Measurements from ENCODE around the gene METRNL. TPM values are rescaled to one million over a fixed set of nuclear protein-coding genes. Genes with fewer than 3 reads are reported as not detected.

The METRNL gene
- total and polyA plus RNA-seq, 4 donors: 0.67 to 9.0 (median 8.6) TPM

DNA sequence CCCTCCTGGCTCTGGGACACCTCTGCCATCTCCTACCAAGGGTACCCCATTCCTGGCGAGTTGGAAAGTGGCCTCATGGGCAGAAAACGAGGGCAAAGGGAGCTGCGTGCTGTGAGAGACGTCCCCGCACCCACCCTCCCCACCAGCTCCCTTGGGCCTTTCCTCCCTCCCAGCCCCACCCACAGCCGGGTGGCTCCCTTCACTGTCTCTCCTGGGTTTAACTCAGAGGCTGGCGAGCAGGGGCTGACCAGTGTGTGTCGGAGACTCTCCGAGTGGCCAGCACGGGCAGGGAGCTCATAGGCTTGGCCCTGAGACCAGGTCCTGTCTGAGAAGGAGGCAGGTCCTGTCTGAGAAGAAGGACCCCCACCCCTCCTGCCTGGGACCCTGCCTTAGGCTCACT is 26.1 kb downstream of the METRNL start:
- TF ChIP-seq CTCF (IDR thresholded peaks at IDR 0.05; ENCODE audit: low read depth, low read length, missing input control): no peak
- TF ChIP-seq REST (IDR thresholded peaks at IDR 0.05): no peak
- TF ChIP-seq FOXA2 (IDR thresholded peaks at IDR 0.05): no peak
- TF ChIP-seq GABPA (IDR thresholded peaks at IDR 0.05 in 1 of 2, conservative IDR thresholded peaks at IDR 0.05 in 1 of 2): no peak
- no peak for TF ChIP-seq HNF4G (IDR thresholded peaks at IDR 0.05)
- no peak for TF ChIP-seq YY1 (IDR thresholded peaks at IDR 0.05)
- no peak for TF ChIP-seq RXRA (IDR thresholded peaks at IDR 0.05)
- TF ChIP-seq SP1 (IDR thresholded peaks at IDR 0.05): no peak
- TF ChIP-seq, protein P1, sequence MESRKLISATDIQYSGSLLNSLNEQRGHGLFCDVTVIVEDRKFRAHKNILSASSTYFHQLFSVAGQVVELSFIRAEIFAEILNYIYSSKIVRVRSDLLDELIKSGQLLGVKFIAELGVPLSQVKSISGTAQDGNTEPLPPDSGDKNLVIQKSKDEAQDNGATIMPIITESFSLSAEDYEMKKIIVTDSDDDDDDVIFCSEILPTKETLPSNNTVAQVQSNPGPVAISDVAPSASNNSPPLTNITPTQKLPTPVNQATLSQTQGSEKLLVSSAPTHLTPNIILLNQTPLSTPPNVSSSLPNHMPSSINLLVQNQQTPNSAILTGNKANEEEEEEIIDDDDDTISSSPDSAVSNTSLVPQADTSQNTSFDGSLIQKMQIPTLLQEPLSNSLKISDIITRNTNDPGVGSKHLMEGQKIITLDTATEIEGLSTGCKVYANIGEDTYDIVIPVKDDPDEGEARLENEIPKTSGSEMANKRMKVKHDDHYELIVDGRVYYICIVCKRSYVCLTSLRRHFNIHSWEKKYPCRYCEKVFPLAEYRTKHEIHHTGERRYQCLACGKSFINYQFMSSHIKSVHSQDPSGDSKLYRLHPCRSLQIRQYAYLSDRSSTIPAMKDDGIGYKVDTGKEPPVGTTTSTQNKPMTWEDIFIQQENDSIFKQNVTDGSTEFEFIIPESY (IDR thresholded peaks at IDR 0.05): no peak
- TF ChIP-seq TAF1 (conservative IDR thresholded peaks at IDR 0.05): no peak
- TF ChIP-seq FOXA1 (IDR thresholded peaks at IDR 0.05): no peak
- Histone ChIP-seq H3K27ac (ENCODE audit: low read depth in 1 of 2, low read length in 2 of 2) (no peak overlapping the region), H3K36me3 (ENCODE audit: control insufficient read depth in 4 of 4, insufficient read depth in 3 of 4, low read depth in 1 of 4, low read length in 3 of 4) (no peaks in the 10 kb centered on the region), H3K4me3 (ENCODE audit: low read depth in 1 of 3, low read length in 3 of 3) (no peak overlapping the region), H3K27me3 (ENCODE audit: control insufficient read depth in 4 of 4, insufficient read depth in 4 of 4, low read length in 3 of 4) (no peaks in the 10 kb centered on the region), H3K9me3 (ENCODE audit: control insufficient read depth in 4 of 4, low read length in 3 of 4) (no peaks in the 10 kb centered on the region), H3K9ac (ENCODE audit: low read depth in 1 of 2, low read length in 2 of 2) (no peak overlapping the region), H3K4me1 (ENCODE audit: control insufficient read depth in 4 of 4, insufficient read depth in 4 of 4, low read length in 3 of 4) (no peaks in the 10 kb centered on the region)
- DNase-seq (ENCODE audit: low spot score): no peak
- 63% methylated on average over 10 of the region's 10 CpGs for WGBS

DNA sequence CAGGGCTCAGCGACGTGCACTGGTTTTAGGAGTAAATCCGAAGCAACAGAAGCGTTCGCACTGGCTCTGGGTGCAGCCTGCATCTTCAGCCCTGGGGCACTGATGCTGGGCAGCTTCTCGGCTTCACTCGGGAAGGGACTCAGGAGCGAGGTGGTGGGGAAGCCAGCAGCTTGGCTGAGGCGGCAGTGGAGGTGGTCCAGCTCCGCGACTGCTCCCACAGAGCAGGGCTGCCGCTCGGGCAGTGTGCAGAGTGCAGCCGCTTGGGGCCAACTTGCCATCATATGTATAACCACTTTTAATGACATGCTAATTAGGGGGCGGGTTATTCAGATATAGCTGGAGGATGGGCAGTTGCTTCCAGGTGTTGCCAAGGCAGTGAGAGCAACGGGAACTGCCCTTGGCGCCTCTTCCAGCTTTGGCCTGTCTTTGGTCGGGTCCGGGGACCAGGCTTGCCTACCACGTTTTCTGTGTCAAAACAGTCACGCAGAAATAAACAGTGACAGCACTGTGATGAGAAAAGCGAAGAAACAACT is 26.7 kb downstream of the METRNL start:
- no peaks in the 10 kb centered on the region for H3K27me3 ChIP-seq (ENCODE audit: control insufficient read depth in 4 of 4, insufficient read depth in 4 of 4, low read length in 3 of 4)
- H3K27ac ChIP-seq (ENCODE audit: low read depth in 1 of 2, low read length in 2 of 2): no peak overlapping the region
- TF ChIP-seq JUND (IDR thresholded peaks at IDR 0.05) (no peak), TAF1 (conservative IDR thresholded peaks at IDR 0.05) (no peak), MAX (IDR thresholded peaks at IDR 0.05) (no peak), HNF4A (conservative IDR thresholded peaks at IDR 0.05) (no peak)
- TF ChIP-seq, protein P1 (IDR thresholded peaks at IDR 0.05): no peak
- DNase-seq (ENCODE audit: low spot score): no peak
- H3K9me3 ChIP-seq (ENCODE audit: control insufficient read depth in 4 of 4, low read length in 3 of 4): no peaks in the 10 kb centered on the region
- no peaks in the 10 kb centered on the region for H3K36me3 ChIP-seq (ENCODE audit: control insufficient read depth in 4 of 4, insufficient read depth in 3 of 4, low read depth in 1 of 4, low read length in 3 of 4)
- no peak overlapping the region for H3K9ac ChIP-seq (ENCODE audit: low read depth in 1 of 2, low read length in 2 of 2)
- H3K4me1 ChIP-seq (ENCODE audit: control insufficient read depth in 4 of 4, insufficient read depth in 4 of 4, low read length in 3 of 4): no peaks in the 10 kb centered on the region
- WGBS: 68% methylated on average over 22 of the region's 22 CpGs
- H3K4me3 ChIP-seq (ENCODE audit: low read depth in 1 of 3, low read length in 3 of 3): no peak overlapping the region
